Astrocyte (in vitro differentiated cells and primary cell): ENCODE data around the gene COLQ. TPM values are rescaled to one million over a fixed set of nuclear protein-coding genes. Genes with fewer than 3 reads are reported as not detected.
A peak's percentile ranks its signal among the peaks of the same experiment; 100 is the strongest.

Source experiments
- DNase-seq: peaks from one replicate; pipeline ENCODE4 v3.0.0-alpha.2; 2010; ENCODE audit warnings: low read depth
- FAIRE-seq: peaks from 2 replicates; lab custom pipeline; 2011; peaks lifted over from hg19 to GRCh38; lab: Jason Lieb, UNC
- H2AFZ ChIP-seq: 2 replicates; pipeline ENCODE4 v1.6.0; 2012; ENCODE audit warnings: low read depth, low read length, inconsistent platforms
- H3K27ac ChIP-seq: 2 replicates; pipeline ENCODE4 v1.5.1; 2011; ENCODE audit warnings: low read depth, low read length, inconsistent platforms
- H3K27me3 ChIP-seq: 2 replicates; pipeline ENCODE4 v1.6.0; 2011; ENCODE audit warnings: low read length, inconsistent platforms; ENCODE audit not compliant: insufficient read depth
- H3K36me3 ChIP-seq: 2 replicates; pipeline ENCODE4 v1.5.1; 2011; ENCODE audit warnings: low read length, inconsistent platforms; ENCODE audit not compliant: insufficient read depth
- H3K4me1 ChIP-seq: 2 replicates; pipeline ENCODE4 v1.5.1; 2011; ENCODE audit warnings: low read length, inconsistent platforms; ENCODE audit not compliant: insufficient read depth
- H3K4me2 ChIP-seq: 2 replicates; pipeline ENCODE4 v1.6.0; 2012; ENCODE audit warnings: low read length, inconsistent platforms
- H3K4me3 ChIP-seq: 2 replicates; pipeline ENCODE4 v1.5.1; 2011; ENCODE audit warnings: low read depth, mild to moderate bottlenecking, low read length, inconsistent platforms; ENCODE audit not compliant: insufficient read depth
- H3K79me2 ChIP-seq: 2 replicates; pipeline ENCODE4 v1.6.0; 2012; ENCODE audit warnings: mild to moderate bottlenecking, low read length, inconsistent platforms; ENCODE audit not compliant: insufficient read depth
- H3K9ac ChIP-seq: 2 replicates; pipeline ENCODE4 v1.6.0; 2012; ENCODE audit warnings: mild to moderate bottlenecking, low read length, inconsistent platforms
- H3K9me3 ChIP-seq: 2 replicates; pipeline ENCODE4 v1.5.1; 2012; ENCODE audit warnings: low read depth, mild to moderate bottlenecking, low read length, inconsistent platforms; ENCODE audit not compliant: insufficient read depth
- H4K20me1 ChIP-seq: 2 replicates; pipeline ENCODE4 v1.6.0; 2012; ENCODE audit warnings: low read length, inconsistent platforms; ENCODE audit not compliant: insufficient read depth
- H3K27ac Mint-ChIP-seq: one replicate; pipeline ENCODE4 v1.8.0; 2021; ENCODE audit warnings: mild to moderate bottlenecking, mixed read lengths; ENCODE audit not compliant: unreplicated experiment
- H3K27me3 Mint-ChIP-seq: one replicate; pipeline ENCODE4 v1.8.0; 2021; ENCODE audit warnings: low read depth, mixed read lengths; ENCODE audit not compliant: unreplicated experiment
- H3K36me3 Mint-ChIP-seq: one replicate; pipeline ENCODE4 v1.8.0; 2021; ENCODE audit warnings: low read depth, mixed read lengths; ENCODE audit not compliant: unreplicated experiment
- H3K4me1 Mint-ChIP-seq: one replicate; pipeline ENCODE4 v1.8.0; 2021; ENCODE audit warnings: low read depth, mixed read lengths; ENCODE audit not compliant: unreplicated experiment
- H3K4me3 Mint-ChIP-seq: one replicate; pipeline ENCODE4 v1.8.0; 2021; ENCODE audit warnings: mild to moderate bottlenecking, moderate library complexity, mixed read lengths; ENCODE audit not compliant: unreplicated experiment
- H3K9me3 Mint-ChIP-seq: one replicate; pipeline ENCODE4 v1.8.0; 2021; ENCODE audit warnings: mild to moderate bottlenecking, mixed read lengths; ENCODE audit not compliant: unreplicated experiment
- CTCF ChIP-seq: IDR thresholded peaks from 2 replicates; pipeline ENCODE4 v1.5.1; 2011; ENCODE audit warnings: low read depth, mild to moderate bottlenecking, inconsistent platforms, low read length, moderate library complexity; ENCODE audit not compliant: insufficient read depth
- EZH2 ChIP-seq: IDR thresholded peaks from 2 replicates; pipeline ENCODE4 v1.6.1; 2012; ENCODE audit warnings: mild to moderate bottlenecking, low read length, inconsistent platforms; ENCODE audit not compliant: insufficient read depth
- total RNA-seq: library from RNA; stranded (reverse); gene quantifications from 2 replicates; pipeline ENCODE4 v1.2.1, GENCODE V29; 2021

COLQ gene
- total RNA-seq, 1 donor from 2014 or later: 1.2 TPM

- no peaks in the 10 kb centered on the region for H3K9me3 Mint-ChIP-seq
- Histone ChIP-seq H3K4me1 (no peaks in the 10 kb centered on the region), H3K79me2 (no peaks in the 10 kb centered on the region), H3K9me3 (no peaks in the 10 kb centered on the region), H3K4me2 (no peak overlapping the region), H2AFZ (no peak overlapping the region), H3K36me3 (peaks cover 13% of the 10 kb centered on the region), H3K9ac (no peak overlapping the region), H4K20me1 (no peaks in the 10 kb centered on the region), H3K4me3 (no peak overlapping the region), H3K27ac (no peak overlapping the region), H3K27me3 (no peaks in the 10 kb centered on the region)
- H3K27me3 Mint-ChIP-seq: no peaks in the 10 kb centered on the region
- DNase-seq (no peak), FAIRE-seq (no peak)
- peaks cover 28% of the 10 kb centered on the region for H3K36me3 Mint-ChIP-seq
- TF ChIP-seq EZH2 (no peak), CTCF (no peak)
- no peaks in the 10 kb centered on the region for H3K4me1 Mint-ChIP-seq
- H3K4me3 Mint-ChIP-seq: no peak overlapping the region
- H3K27ac Mint-ChIP-seq: no peak overlapping the region
Measured at GRCh38 chr3:15409774-15410173, 111.7 kb downstream of the COLQ start.

- no peaks in the 10 kb centered on the region for H3K27me3 ChIP-seq
- peaks cover 27% of the 10 kb centered on the region for H3K36me3 Mint-ChIP-seq
- no peak for FAIRE-seq
- DNase-seq: no peak
- H3K27me3 Mint-ChIP-seq: no peaks in the 10 kb centered on the region
- peaks cover 9% of the 10 kb centered on the region for H3K36me3 ChIP-seq
- H3K9me3 Mint-ChIP-seq: no peaks in the 10 kb centered on the region
- no peak overlapping the region for H3K4me3 Mint-ChIP-seq
- no peaks in the 10 kb centered on the region for H3K79me2 ChIP-seq
- TF ChIP-seq CTCF (no peak), EZH2 (no peak)
- H2AFZ ChIP-seq: no peak overlapping the region
- H3K9ac ChIP-seq: no peak overlapping the region
- H4K20me1 ChIP-seq: no peaks in the 10 kb centered on the region
- no peaks in the 10 kb centered on the region for H3K9me3 ChIP-seq
- H3K4me1 ChIP-seq: no peaks in the 10 kb centered on the region
- H3K4me1 Mint-ChIP-seq: no peaks in the 10 kb centered on the region
- H3K27ac ChIP-seq: no peak overlapping the region
- no peak overlapping the region for H3K27ac Mint-ChIP-seq
- H3K4me2 ChIP-seq: no peak overlapping the region
- no peak overlapping the region for H3K4me3 ChIP-seq
Measured at GRCh38 chr3:15409239-15409638, 112.3 kb downstream of the COLQ start.

GRCh38 chr3:15405448-15406050 is 116.0 kb downstream of the COLQ start:
- H3K4me3 Mint-ChIP-seq: no peak overlapping the region
- Histone ChIP-seq H4K20me1 (no peaks in the 10 kb centered on the region), H3K4me3 (no peak overlapping the region), H3K27me3 (no peaks in the 10 kb centered on the region), H3K4me1 (no peaks in the 10 kb centered on the region), H3K9me3 (no peaks in the 10 kb centered on the region), H3K36me3 (no peaks in the 10 kb centered on the region), H3K4me2 (no peak overlapping the region), H3K79me2 (no peaks in the 10 kb centered on the region), H3K27ac (no peak overlapping the region), H3K9ac (no peak overlapping the region), H2AFZ (no peak overlapping the region)
- no peaks in the 10 kb centered on the region for H3K9me3 Mint-ChIP-seq
- no peak overlapping the region for H3K27ac Mint-ChIP-seq
- H3K36me3 Mint-ChIP-seq: peaks cover 17% of the 10 kb centered on the region
- TF ChIP-seq EZH2: no peak
- TF ChIP-seq CTCF: peak; percentile 72
- no peaks in the 10 kb centered on the region for H3K27me3 Mint-ChIP-seq
- DNase-seq (peak; percentile 43), FAIRE-seq (no peak)
- H3K4me1 Mint-ChIP-seq: no peaks in the 10 kb centered on the region
